IPS DF 19.7 (cell line): Measurements from ENCODE around the gene SRF.

ENCODE experiments used
- DNase-seq: peaks from one replicate; pipeline ENCODE4 v3.0.0-alpha.2; 2013; ENCODE audit warnings: low read depth, low spot score

Gene SRF

GRCh38 chr6:43216200-43216599, 45.1 kb downstream of the SRF start:
- no peak for DNase-seq

- no peak for DNase-seq
Observed at GRCh38 chr6:43217351-43217750, 46.3 kb downstream of the SRF start.

GRCh38 chr6:43219119-43219518, 48.0 kb downstream of the SRF start:
- no peak for DNase-seq

- DNase-seq = no peak
Observed at GRCh38 chr6:43219814-43220213, 48.7 kb downstream of the SRF start.

GRCh38 chr6:43220439-43220951, 49.4 kb downstream of the SRF start:
- no peak for DNase-seq

- DNase-seq = no peak
Observed at GRCh38 chr6:43221046-43221972, 50.2 kb downstream of the SRF start.

- DNase-seq = no peak
Observed at GRCh38 chr6:43222418-43223059, 51.5 kb downstream of the SRF start.

GRCh38 chr6:43223175-43223574, 52.1 kb downstream of the SRF start:
- no peak for DNase-seq

GRCh38 chr6:43226192-43226851, 55.3 kb downstream of the SRF start:
- DNase-seq = no peak

- DNase-seq = peak; percentile 35
Observed at GRCh38 chr6:43228951-43229802, 58.1 kb downstream of the SRF start, which contains the start of gene DNPH1. DNPH1 (minus strand) TSS chr6:43229481; CDS start chr6:43229456, 25 bp downstream.

GRCh38 chr6:43229803-43230620, 58.9 kb downstream of the SRF start:
- DNase-seq = no peak

GRCh38 chr6:43231053-43231452, 60.0 kb downstream of the SRF start:
- no peak for DNase-seq
